SIG-M5 treated with dmso at 0.1 percent for 504 hours (cell line): ENCODE results near the gene KIF16B.
"Not testable (repeated sequence)": the region's sequence is repeated elsewhere in the genome, so short reads cannot be mapped to it uniquely, and the experiment has no call there.

Source experiments
- DNase-seq: peaks from one replicate; lab custom pipeline; 2025; ENCODE audit not compliant: unreplicated experiment; lab: John Stamatoyannopoulos, UW

Gene KIF16B

GRCh38 chr20:16439540-16439939 is 133.7 kb downstream of the KIF16B start:
- not testable (repeated sequence) for DNase-seq

- no peak for DNase-seq
These were observed 135.1 kb downstream of the KIF16B start for GRCh38 chr20:16438100-16438499.

GRCh38 chr20:16437387-16437996 is 135.8 kb downstream of the KIF16B start:
- no peak for DNase-seq

- peak; percentile 35 for DNase-seq
These were observed 139.1 kb downstream of the KIF16B start for GRCh38 chr20:16434062-16434664.

- no peak for DNase-seq
These were observed 140.0 kb downstream of the KIF16B start for GRCh38 chr20:16433293-16433580.

DNA sequence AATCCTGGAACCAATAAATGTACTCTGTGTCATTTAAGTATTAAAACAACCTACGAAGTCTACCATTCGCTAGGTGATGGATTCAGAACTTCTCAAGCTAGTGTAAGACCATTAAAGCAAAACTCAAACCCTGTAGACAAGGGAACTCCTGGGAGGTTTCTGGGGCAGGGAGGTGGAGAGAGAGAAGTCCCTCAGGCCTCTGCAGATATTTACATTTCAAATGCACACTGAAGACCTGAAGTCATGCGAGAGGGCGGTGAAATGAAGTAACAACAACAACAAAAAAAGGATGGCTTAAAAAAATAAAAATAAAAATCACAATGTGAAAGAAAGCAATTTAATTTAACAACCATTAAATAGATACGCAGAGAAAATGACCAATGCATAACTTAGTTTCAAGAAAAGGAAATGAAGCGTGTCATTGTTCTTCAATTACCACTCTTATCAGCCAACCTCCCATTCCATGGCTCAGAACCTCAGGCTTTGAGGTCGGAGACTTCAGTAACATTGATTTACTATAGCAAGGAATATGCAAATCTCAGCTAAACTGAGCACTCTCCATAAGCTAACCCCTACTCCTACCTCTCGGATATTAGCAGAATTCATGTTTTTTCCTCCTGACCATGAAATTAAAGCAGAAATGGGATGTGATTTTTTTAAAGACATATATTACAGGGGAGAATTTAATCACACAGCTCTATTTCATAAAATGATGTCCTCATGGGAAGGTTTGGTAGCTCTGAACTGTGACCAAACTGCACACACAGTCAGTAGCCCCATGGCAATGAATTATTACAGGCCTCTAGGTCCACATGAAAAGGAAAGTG is 140.6 kb downstream of the KIF16B start:
- no peak for DNase-seq

GRCh38 chr20:16428112-16428511 is 145.1 kb downstream of the KIF16B start:
- no peak for DNase-seq

- DNase-seq, result no peak
These were observed 145.7 kb downstream of the KIF16B start for GRCh38 chr20:16427571-16427970.

GRCh38 chr20:16424780-16425179 is 148.5 kb downstream of the KIF16B start:
- DNase-seq, result no peak

DNA sequence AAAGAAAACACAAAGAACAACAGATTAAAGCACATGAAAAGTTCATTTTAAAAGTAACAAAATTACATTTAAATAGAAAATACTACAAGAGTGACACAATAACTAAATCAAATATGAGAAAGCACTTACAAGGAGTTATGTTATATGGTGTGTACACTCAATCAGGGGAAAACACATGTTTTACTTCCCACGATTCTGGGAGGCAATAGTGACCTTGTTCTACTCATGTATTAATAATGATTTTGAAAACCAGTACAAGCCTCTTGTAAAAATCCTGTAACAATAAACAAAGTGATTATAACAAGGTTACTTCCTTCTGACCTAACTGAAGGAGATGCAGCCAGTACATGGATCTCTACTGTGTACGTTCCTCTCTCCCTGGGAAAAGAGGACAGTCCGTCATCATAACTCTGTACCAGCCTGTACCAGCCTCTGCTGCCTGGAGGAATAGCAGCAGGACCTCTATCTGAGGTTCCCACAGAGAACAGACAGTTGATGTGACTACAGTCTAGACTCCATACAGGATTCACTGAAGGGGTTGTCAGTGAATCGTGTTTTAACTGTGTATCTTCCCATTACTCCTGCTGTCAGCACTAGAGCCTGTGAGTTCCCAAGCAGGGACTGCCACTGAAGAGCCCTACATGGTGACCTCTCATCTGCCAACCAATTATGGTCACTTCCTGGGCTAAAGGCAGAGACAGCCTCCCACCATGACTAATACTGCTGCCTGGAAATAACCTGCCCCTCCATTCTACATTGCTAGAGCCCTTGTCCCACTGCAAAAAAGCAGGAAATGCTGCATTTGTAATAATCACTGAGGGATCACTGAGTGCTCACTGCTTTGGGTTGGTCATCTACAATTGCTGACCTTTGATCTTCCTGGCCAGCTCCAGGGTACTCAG is 149.7 kb downstream of the KIF16B start:
- no peak for DNase-seq

DNA sequence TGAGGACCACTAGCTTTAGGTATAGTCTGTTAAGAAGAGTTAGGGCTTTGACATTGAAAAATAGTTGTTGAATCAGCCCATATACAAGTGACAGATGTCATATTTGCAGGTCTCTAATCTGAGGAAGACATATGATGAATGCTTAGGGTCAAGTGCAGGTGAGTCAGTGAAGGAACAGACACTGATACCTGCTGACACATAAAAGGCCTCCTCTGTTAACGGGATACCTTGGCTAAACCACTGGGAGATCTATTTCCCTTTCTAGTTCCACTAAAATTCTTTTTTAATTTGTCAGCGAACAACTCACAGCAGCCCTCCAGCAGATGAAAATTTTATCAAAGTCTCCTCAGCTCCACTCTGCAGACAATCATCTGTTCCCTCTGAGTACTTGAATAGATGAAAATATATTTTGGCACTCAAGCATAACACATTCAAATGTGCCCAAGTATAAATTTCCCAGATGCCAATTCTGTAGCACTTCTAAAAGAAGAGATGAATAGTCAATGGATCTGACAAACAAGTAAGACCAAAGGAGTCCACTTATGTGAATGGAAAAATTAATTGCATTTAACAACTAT is 154.0 kb downstream of the KIF16B start:
- no peak for DNase-seq

GRCh38 chr20:16418616-16419015 is 154.6 kb downstream of the KIF16B start:
- no peak for DNase-seq

DNA sequence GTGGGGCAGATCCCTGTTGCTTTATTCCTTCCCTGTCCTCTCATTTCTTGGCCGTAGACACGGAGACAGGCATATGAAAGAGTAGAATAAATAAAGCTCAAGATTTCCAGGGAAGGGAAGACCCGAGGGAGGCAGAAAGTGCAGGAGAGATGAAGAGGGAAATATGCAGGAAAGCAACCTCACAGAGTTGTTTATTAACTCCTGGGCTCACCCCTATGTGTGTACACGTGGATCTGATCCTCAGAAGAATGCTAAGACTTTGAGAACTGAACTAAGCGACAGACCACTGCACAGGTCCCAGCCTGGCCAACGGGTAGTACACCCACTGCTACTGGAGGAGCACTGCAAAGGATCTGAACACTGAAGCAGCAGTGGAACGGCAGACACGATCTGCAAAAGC is 156.2 kb downstream of the KIF16B start:
- no peak for DNase-seq

DNA sequence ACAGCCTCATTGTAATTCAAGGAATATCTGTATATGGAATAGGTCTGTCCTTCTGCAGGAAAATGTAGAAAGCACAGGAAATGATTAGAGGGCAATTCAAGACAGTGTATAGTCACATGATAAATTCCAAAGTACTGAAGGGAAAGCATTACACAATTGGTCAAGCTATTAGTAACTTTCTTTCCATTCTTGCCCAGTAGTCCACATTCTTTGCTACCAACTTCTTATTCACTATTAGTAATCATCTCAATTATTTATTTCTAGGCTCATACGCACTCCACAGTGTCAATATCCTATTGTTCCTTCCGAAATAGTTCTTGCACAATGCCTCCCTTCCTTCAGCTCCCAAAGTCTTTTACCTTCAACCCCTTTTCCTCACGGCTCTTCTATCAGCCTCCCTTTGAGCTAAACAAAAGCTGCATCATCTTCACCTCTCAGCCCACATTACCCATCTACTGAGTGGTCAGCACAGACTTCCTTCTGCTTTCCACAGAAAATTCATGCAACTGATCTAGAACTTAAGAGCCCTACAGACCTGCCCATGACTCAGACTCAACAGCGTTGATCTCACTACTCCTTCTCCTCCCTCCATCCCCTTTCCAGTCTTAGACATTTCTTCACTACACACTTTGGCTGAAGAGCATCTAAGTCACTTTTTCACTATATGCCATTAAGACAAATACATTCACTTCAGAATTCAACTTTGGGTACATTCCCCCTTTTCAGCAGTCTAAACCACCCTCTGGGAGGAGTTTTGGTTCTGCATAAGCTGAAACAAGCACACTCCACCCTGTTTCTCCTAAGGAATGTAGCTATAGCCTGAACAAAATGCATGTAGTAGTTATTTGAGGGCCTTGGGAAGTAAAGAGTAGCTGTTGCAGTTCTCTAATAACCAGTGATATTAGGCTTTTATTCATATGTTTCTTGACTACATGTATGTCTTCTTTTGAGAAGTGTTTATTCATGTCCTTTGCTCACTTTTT is 157.9 kb downstream of the KIF16B start:
- DNase-seq, result no peak

DNA sequence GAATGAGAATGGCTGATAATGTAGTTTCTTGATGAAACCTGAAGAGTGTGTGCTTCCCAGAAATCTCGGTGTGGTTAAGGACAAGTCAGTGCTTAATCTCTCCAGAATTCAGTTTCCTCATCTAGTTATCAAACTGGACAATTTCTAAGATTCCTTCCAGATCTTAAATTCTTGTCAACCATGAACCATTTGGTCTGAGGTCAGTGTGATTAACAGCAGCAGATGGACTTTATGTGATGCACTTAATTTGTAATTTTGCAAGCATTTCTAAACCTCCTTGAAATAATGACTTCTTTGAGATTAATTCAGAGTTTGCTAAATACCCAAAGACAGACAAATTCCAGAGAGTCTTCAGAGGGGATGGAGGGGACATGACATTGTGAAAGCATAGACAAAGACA is 160.3 kb downstream of the KIF16B start:
- no peak for DNase-seq

GRCh38 chr20:16411361-16411760 is 161.9 kb downstream of the KIF16B start:
- DNase-seq, result no peak

DNA sequence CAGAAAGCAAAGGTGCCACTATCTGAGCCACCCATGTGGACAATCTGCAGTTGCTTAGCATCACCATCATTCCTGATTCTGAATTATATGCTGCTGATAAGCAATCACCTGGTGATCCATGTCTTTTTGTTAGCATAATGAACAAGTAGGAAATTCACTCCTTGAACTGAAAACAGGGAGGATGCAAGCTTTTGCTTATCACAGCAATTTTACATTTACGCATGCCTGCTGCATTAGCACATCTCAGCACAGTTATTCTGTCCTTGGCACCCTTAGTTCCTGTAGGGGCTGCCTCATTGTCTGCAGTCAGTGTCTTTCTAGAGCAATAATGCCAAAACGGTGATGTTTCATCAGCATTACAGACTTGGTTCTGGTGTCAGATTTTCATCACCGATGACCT is 162.6 kb downstream of the KIF16B start:
- no peak for DNase-seq

- DNase-seq, result no peak
These were observed 164.3 kb downstream of the KIF16B start for GRCh38 chr20:16408981-16409380.

DNA sequence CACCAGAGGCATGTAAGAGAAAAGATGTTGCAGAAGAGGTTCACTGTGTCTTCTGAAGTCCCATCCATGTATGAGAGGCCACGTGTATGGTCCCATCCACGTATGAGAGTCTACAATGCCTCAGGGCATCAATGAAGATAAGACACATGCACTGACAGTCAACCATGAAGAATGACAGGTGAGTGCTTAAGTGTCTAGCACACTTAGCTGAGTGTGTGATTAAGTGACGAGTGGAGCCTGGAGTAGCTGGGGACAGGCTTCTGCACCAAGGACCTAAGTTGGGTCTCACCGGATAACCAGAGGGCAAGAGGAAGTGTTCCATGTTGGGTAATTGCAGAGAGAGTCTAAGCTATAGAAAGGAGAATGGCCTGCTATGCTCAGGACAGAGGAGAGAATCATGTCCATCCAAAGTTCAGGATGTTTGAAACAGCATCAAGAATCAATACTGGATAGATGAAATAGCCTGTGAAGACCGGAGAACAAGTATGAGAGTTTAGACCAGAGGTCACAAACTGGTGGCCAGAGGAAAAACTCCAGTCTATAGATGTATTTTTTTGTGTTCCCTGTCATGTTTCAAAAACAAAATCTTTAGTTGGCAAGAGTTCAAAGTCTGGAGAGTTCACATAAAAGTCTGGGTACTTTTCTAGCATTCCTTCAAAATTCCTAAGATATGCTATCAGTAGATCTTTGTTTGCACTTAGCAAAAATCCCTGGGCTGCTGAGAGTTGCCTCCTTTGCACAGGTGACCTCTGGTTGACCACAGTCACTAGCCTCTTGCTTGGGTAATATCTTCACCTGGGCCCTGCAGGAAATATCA is 165.8 kb downstream of the KIF16B start:
- no peak for DNase-seq
